ENCODE data around the gene NIPA2.
"Not testable (repeated sequence)": the region's sequence is repeated elsewhere in the genome, so short reads cannot be mapped to it uniquely, and the experiment has no call there.

Gene NIPA2

GRCh38 chr15:22838292-22839042 is at the start of gene NIPA2:
NIPA2 (plus strand) TSS chr15:22838666; CDS start chr15:22851732, 13,066 bp downstream.
- no peak; the same call in 1 of the 2 replicates for TF ChIP-seq CTCF (IDR thresholded peaks at IDR 0.05; ENCODE audit: low read depth, low read length)

GRCh38 chr15:22794063-22794462 is 44.4 kb upstream of the NIPA2 start:
- no peak for DNase-seq (ENCODE audit: extremely low read depth, low read depth)
- TF ChIP-seq CTCF (IDR thresholded peaks at IDR 0.05; ENCODE audit: low read depth, low read length), result no peak

More at GRCh38 chr15:22838292-22839042, at the start of gene NIPA2:
- DNase-seq (ENCODE audit: extremely low read depth, low read depth), result peak; percentile 96

GRCh38 chr15:22794621-22795167 is 43.8 kb upstream of the NIPA2 start:
- DNase-seq (ENCODE audit: extremely low read depth, low read depth), result no peak
- no peak for TF ChIP-seq CTCF (IDR thresholded peaks at IDR 0.05; ENCODE audit: low read depth, low read length)

GRCh38 chr15:22795206-22796063 is 43.0 kb upstream of the NIPA2 start:
- TF ChIP-seq CTCF (IDR thresholded peaks at IDR 0.05; ENCODE audit: low read depth, low read length), result no peak
- DNase-seq (ENCODE audit: extremely low read depth, low read depth), result no peak

- DNase-seq (ENCODE audit: extremely low read depth, low read depth), result no peak
These were observed 42.4 kb upstream of the NIPA2 start for GRCh38 chr15:22796079-22796478.

GRCh38 chr15:22799902-22800301 is 38.6 kb upstream of the NIPA2 start:
- DNase-seq (ENCODE audit: extremely low read depth, low read depth), result no peak
- TF ChIP-seq CTCF (IDR thresholded peaks at IDR 0.05; ENCODE audit: low read depth, low read length), result no peak

More at GRCh38 chr15:22796079-22796478, 42.4 kb upstream of the NIPA2 start:
- TF ChIP-seq CTCF (IDR thresholded peaks at IDR 0.05; ENCODE audit: low read depth, low read length), result no peak

- not testable (repeated sequence) for DNase-seq (ENCODE audit: extremely low read depth, low read depth)
These were observed 35.5 kb upstream of the NIPA2 start for GRCh38 chr15:22803006-22803405.

Measured in AG09319 (cell line).